IPS-NIHi7 (cell line): ENCODE results near the gene OFD1.

Experiments used
- DNase-seq: peaks from one replicate; pipeline ENCODE4 v3.0.0; 2012; ENCODE audit warnings: mixed read lengths; ENCODE audit errors: extremely low spot score

Gene OFD1

DNA sequence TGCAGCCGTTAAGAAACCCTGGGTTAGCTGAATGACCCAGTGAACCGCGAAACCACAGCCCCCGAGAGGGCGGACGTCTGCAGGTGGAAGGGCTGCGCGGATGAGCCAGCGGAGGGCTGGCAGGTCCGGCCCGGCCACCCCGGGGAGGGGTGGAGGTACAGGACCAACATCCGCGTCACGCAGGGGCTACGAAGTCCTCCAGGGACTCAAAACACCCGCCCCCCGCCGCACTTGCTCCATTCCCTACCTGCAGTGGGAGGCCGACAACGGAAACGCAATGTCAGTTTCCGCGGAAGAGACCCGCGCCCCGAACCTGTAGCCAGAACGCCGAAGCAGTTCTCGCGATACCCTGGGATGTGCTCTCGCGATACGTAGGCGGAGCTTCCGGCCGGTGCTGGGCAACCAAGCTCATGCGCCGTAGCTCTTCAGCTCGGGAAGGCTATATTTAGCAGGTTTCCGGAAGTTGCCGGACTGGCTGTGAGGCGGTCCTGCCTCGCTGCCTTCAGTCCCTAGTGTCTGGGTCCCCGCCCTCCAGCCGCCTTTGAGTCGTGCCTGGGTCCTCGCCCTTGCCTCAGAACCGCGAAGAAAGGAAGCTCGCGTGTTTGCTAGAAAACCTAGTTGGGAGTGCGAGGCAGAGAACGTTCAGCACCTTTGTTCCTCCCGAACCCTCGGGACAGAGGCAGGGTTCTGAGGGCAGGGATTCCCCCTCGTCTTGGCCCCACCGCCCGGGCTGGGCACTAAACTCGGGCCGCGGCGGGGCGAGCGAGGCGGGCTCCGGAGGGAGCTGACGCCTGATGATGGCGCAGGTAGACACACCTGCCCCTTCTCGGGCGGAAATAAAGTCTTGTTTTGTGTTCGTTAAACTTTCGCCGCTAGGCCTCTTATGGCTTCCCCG lies at the start of gene OFD1, which contains the start of gene TRAPPC2:
OFD1 (plus strand) TSS at position 471 of the 895 bp plus-strand sequence; CDS start at position 795, 324 bp downstream.
TRAPPC2 (minus strand) TSS at position 343 of the 895 bp plus-strand sequence. CDS start 14,657 bp downstream, outside the sequence.
- peak; percentile 93 for DNase-seq

GRCh38 chrX:13685126-13685763 lies 49.3 kb upstream of the OFD1 start:
- no peak for DNase-seq

DNA sequence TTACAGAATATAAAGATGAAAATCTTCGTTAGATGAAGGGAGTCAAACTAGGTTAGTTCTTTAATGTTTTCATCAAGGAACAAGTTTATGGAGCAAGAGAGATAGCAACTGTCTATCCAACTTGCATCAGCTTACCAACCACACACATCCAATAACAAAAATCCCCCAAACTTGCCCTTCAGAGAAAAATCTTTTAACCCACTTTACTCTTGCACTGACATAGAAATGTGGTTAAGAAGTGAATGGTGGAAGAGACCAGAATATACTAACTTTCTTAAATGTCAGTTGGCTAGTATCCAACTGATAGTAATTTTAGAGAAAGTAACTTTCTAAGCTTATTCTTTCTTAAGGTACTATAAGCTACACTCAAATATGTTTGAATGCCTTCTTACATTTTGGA lies 47.3 kb upstream of the OFD1 start:
- no peak for DNase-seq

GRCh38 chrX:13688384-13688957 lies 46.1 kb upstream of the OFD1 start:
- no peak for DNase-seq

DNA sequence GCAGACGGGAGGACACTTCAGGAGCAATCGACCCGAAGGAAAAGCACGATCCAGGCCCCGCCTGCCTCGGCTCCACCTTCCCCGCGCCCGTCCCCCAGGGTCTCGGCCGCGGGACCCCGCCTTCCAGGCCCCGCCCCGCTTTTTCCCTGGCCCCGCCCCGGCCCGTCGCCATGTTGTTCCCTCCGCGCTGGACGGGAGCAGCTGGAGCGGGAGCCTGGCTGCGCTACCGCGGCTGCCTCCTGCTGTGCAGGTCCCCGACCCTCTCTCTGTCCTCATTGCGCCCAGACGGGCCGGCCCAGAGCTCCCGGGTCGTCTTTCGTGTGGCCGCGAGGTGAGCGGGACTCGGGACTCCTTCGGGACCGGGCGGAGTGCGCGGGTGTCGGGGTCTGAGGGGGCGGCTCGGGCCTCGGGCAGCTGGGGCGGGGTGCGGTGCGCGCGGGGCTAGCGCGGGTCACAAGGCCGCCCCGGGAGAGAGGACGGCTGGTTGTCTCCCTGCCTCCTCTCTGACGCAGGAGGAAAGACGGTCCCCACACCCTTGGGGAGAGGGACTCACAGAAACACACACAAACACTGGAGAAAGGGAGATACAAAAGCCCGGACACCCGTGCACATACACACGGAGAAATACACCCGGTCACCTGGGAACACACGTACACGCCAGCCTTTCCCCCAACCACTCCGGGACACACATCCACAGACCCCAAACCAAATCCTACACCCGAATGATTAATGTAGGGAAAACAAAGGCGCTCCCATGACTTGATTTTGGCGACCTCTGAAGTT lies 45.4 kb upstream of the OFD1 start, which contains the start of gene RAB9A:
RAB9A (plus strand) TSS at position 171 of the 783 bp plus-strand sequence. CDS start 19,619 bp downstream, outside the sequence.
- peak; percentile 99 for DNase-seq

DNA sequence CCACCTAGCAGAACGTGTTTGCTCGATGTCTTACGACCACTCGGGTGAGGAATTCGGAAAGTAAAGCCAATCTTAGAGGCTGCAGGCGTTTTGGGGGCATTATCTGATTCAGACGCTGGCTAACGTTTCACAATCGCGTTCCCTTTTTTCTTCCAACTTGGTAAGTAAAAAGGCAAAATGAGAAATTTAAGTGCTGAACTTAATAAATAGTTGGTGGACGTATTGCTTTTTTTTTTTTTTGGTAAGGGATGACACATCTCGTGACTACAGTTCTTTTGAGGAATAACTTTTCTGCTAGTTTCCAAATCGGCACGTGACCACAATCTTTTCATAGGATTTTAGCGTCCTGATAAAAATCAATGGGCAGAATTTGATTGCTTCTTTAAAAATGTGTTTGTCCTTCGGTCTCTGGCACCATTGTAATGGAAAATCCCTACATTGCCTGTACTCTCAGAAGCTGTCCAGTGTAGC lies 44.8 kb upstream of the OFD1 start:
- DNase-seq = no peak

DNA sequence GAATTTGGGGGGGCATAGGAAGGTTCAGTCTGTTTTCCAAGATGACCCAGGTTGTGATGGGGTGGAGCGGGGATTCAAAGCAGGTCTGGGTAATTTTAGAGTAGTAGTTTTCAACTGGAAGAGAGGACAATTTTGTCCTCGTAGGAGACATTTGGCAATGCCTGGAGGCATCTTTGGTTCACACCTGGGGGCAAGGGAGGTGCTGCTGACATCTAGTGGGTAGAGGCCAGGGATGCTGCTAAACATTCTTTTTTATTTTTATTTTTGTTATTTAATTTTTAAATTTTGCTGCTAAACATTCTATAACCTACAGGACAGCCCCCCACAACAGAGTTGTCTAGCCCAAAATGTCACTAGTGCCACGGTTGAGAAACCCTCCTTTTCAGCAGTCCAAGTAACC lies 43.7 kb upstream of the OFD1 start:
- DNase-seq = no peak

DNA sequence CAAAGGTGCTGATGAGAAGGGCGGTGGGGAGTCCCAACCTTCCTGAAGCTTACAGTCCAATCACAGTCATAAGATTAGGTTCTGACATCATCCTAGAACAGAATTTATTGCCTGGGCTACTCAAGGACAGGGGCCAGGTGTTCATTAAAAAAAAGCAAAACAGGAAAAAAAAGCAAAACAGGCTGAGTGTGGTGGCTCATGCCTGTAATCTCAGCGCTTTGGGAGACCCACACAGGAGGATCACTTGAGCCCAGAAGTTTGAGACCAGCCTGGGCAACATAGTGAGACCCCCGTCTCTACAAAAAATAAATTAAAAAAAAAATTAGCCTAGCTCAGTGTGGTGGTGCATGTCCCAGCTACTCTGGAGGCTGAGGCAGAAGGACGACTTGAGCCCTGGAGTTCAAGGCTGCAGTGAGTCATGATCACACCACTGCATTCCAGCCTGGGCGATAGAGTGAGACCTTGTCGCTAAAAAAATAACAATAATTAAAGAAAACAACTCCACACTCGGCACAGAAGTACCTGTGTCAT lies 42.6 kb upstream of the OFD1 start:
- DNase-seq = no peak

- no peak for DNase-seq
Measured at GRCh38 chrX:13692771-13693231, 41.7 kb upstream of the OFD1 start.

DNA sequence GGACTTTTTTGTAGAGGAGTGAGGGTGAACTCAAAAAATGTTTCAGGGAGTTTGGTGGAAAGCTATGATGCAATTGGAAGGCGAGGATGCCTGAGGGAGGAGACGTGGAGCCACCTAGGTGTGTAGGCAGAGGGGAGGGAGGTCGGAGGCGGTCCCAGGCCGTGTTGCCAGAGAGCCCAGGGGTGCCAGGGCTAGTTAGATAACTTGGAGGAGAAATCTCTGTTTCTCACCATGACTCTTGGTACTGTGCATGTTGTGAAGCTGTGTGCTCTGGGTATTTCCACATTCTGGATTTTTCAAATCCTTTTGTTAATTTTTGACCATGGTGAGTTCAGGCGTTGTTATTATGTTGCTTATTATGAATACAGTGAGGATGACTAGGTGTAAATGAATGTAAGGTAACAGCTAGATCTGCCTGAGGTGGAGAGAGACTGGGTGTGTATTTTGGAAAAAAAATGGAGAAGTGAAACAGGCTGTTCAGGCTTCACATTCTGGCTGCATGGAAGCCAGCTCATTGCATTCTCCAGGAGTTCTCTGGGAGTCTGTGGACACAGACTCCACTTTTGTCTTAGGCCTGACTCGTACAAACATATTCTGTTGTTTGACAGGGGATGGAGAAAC lies 41.1 kb upstream of the OFD1 start:
- peak; percentile 43 for DNase-seq

- no peak for DNase-seq
Measured at GRCh38 chrX:13694359-13694758, 40.2 kb upstream of the OFD1 start.

GRCh38 chrX:13694983-13695382 lies 39.6 kb upstream of the OFD1 start:
- no peak for DNase-seq

- DNase-seq = no peak
Measured at GRCh38 chrX:13695601-13696115, 38.9 kb upstream of the OFD1 start.

GRCh38 chrX:13697455-13697854 lies 37.1 kb upstream of the OFD1 start:
- DNase-seq = no peak

DNA sequence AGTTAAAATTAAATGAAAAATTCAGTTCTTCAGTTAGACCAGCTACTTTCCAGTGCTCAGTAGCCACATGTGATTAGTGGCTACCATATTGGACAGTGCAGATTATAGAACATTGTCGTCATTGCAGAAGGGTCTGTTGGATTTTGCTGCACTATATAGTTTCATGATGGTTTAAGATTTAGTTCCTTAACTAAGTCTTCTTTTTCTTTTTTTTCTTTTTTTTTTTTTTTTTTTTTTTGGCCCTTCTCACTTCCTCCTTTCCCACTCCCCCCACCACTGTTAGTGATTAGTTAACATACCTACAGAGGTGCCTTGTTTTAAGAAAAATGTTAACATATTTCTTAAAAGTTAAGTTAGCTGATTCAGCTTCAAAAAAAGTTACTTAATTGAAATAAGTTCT lies 36.6 kb upstream of the OFD1 start:
- no peak for DNase-seq

- DNase-seq = no peak
Measured at GRCh38 chrX:13698432-13698831, 36.1 kb upstream of the OFD1 start.

- peak; percentile 33 for DNase-seq
Measured at GRCh38 chrX:13699183-13699826, 35.2 kb upstream of the OFD1 start.

DNA sequence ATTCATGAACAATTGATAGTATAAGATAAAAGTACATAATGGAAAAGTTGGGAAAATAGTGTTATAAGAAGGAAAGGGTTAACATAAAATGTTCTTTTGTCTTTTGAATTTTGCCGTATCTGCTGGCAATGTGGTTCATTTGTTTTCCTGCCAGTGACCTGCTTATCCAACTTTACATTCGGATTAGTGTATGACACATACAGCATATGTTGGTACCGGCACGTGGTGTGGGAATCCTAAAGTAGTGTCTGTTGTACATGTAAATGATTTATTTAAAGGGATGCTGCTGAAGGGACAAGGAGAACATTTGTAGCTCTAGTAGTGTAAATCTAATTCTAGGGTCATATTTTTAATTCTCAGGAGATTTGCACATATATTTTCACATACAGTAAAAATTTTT lies 34.2 kb upstream of the OFD1 start:
- DNase-seq = no peak

DNA sequence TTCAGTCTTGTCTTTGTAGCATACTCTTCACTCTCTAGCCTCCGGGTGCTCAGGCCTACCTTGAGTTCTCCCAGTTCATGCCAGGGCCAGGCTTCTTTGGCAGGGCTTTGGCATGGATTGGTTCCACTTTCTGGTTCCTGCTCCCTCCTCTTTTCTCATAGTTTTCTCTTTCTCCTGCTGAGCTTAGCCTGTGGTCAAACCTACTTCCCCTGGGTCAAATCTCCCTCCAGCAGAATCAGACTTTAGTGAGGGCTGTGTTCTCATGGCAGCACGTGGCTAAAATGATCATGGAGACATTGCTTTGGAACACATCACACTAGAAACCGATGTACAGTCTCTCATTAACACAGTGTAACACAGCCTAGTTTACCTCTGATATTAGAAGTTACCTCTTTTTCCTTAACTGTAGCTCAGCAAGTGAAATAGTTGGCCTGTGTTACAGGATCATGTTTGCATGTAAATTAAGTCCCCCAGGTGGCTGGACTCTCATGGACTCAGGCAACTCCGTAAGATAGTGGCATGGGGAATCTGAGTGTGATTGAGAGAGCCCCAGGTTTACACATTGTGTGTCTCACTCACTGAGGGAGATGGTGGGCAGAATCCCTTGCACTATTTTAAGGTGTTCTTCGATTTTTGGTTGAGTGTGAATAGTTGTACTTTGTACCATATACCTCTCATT lies 32.3 kb upstream of the OFD1 start:
- DNase-seq = no peak
